ENCODE results near the gene PACRG.

PACRG gene

DNA sequence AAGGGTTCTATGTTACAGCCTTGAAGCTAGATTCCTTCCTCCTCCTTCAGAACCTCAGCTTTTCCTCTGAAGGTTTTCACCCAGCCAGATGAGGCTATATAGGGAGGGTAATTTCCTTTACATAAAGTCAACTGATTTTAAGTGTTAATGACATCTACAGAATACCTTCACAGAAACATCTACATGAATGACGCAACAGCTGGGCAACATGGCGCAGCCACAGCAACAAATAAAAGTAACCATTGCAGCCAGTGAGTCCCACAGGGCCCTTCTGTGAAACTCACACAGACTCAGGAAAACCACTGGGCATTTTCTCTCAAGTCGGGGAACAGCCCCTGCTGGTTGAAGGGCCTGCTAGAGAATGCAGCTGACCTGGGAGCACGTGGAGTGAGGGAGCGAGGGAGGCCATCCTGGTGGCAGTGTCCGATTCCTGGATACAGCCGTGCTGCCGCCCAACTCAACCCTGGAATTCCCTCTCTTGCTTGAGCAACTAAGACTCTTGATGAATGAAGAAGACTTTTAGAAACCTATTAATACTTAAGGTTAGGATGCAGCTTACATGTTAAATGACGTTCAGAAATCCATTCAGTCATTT, 176.4 kb downstream of the PACRG start:
- TF ChIP-seq TOX (CRISPR knock-in tag; IDR thresholded peaks at IDR 0.05; ENCODE audit: borderline replicate concordance) = no peak
- no peak for TF ChIP-seq ZNF8 (CRISPR knock-in tag; IDR thresholded peaks at IDR 0.05)
- no peak for TF ChIP-seq PPARA (CRISPR knock-in tag; IDR thresholded peaks at IDR 0.05; ENCODE audit: borderline replicate concordance)
- TF ChIP-seq GLIS3 (CRISPR knock-in tag; IDR thresholded peaks at IDR 0.05) = no peak
- no peak for TF ChIP-seq ARNTL (CRISPR knock-in tag; IDR thresholded peaks at IDR 0.05; ENCODE audit: borderline replicate concordance, low read depth)
- no peak for TF ChIP-seq ZFP30 (CRISPR knock-in tag; IDR thresholded peaks at IDR 0.05)
- TF ChIP-seq CSDC2 (CRISPR knock-in tag; IDR thresholded peaks at IDR 0.05) = no peak
- TF ChIP-seq, protein P1, sequence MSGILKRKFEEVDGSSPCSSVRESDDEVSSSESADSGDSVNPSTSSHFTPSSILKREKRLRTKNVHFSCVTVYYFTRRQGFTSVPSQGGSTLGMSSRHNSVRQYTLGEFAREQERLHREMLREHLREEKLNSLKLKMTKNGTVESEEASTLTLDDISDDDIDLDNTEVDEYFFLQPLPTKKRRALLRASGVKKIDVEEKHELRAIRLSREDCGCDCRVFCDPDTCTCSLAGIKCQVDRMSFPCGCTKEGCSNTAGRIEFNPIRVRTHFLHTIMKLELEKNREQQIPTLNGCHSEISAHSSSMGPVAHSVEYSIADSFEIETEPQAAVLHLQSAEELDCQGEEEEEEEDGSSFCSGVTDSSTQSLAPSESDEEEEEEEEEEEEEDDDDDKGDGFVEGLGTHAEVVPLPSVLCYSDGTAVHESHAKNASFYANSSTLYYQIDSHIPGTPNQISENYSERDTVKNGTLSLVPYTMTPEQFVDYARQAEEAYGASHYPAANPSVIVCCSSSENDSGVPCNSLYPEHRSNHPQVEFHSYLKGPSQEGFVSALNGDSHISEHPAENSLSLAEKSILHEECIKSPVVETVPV (CRISPR knock-in tag; IDR thresholded peaks at IDR 0.05) = no peak
- TF ChIP-seq, protein P2, sequence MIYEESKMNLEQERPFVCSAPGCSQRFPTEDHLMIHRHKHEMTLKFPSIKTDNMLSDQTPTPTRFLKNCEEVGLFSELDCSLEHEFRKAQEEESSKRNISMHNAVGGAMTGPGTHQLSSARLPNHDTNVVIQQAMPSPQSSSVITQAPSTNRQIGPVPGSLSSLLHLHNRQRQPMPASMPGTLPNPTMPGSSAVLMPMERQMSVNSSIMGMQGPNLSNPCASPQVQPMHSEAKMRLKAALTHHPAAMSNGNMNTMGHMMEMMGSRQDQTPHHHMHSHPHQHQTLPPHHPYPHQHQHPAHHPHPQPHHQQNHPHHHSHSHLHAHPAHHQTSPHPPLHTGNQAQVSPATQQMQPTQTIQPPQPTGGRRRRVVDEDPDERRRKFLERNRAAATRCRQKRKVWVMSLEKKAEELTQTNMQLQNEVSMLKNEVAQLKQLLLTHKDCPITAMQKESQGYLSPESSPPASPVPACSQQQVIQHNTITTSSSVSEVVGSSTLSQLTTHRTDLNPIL (CRISPR knock-in tag; IDR thresholded peaks at IDR 0.05; ENCODE audit: low read depth) = no peak
- no peak for TF ChIP-seq BACH2 (CRISPR knock-in tag; IDR thresholded peaks at IDR 0.05; ENCODE audit: borderline replicate concordance)
- TF ChIP-seq SNAI2 (CRISPR knock-in tag; IDR thresholded peaks at IDR 0.05) = no peak
- no peak for TF ChIP-seq OSR1 (CRISPR knock-in tag; IDR thresholded peaks at IDR 0.05)
- TF ChIP-seq, protein P3, sequence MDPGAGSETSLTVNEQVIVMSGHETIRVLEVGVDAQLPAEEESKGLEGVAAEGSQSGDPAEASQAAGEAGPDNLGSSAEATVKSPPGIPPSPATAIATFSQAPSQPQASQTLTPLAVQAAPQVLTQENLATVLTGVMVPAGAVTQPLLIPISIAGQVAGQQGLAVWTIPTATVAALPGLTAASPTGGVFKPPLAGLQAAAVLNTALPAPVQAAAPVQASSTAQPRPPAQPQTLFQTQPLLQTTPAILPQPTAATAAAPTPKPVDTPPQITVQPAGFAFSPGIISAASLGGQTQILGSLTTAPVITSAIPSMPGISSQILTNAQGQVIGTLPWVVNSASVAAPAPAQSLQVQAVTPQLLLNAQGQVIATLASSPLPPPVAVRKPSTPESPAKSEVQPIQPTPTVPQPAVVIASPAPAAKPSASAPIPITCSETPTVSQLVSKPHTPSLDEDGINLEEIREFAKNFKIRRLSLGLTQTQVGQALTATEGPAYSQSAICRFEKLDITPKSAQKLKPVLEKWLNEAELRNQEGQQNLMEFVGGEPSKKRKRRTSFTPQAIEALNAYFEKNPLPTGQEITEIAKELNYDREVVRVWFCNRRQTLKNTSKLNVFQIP (CRISPR knock-in tag; IDR thresholded peaks at IDR 0.05; ENCODE audit: borderline replicate concordance, low read depth) = no peak
- no peak for TF ChIP-seq ZNF565 (CRISPR knock-in tag; conservative IDR thresholded peaks at IDR 0.05; ENCODE audit: low read depth)
- TF ChIP-seq, protein P4, sequence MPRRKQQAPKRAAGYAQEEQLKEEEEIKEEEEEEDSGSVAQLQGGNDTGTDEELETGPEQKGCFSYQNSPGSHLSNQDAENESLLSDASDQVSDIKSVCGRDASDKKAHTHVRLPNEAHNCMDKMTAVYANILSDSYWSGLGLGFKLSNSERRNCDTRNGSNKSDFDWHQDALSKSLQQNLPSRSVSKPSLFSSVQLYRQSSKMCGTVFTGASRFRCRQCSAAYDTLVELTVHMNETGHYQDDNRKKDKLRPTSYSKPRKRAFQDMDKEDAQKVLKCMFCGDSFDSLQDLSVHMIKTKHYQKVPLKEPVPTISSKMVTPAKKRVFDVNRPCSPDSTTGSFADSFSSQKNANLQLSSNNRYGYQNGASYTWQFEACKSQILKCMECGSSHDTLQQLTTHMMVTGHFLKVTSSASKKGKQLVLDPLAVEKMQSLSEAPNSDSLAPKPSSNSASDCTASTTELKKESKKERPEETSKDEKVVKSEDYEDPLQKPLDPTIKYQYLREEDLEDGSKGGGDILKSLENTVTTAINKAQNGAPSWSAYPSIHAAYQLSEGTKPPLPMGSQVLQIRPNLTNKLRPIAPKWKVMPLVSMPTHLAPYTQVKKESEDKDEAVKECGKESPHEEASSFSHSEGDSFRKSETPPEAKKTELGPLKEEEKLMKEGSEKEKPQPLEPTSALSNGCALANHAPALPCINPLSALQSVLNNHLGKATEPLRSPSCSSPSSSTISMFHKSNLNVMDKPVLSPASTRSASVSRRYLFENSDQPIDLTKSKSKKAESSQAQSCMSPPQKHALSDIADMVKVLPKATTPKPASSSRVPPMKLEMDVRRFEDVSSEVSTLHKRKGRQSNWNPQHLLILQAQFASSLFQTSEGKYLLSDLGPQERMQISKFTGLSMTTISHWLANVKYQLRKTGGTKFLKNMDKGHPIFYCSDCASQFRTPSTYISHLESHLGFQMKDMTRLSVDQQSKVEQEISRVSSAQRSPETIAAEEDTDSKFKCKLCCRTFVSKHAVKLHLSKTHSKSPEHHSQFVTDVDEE (CRISPR knock-in tag; IDR thresholded peaks at IDR 0.05) = no peak
- TF ChIP-seq ESRRG (CRISPR knock-in tag; IDR thresholded peaks at IDR 0.05) = no peak
- ATAC-seq = no peak

DNA sequence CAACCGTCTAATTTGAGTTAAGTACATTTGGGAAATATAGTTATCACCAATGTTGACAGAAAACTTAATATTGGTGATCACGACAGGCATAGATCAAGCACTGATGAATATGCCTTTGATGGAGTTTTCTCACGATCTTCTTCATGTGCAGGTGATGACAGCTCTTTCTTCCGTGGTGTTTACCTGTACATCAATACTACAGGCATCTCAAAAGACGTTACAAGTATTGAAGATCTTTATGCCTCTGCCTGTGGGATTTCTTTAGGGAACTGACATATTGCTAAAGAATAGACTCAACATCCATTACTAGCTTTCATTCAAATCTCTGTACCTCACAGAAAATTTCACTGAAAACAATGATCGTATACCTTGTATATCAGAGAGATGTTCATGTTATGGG, 178.7 kb downstream of the PACRG start:
- ATAC-seq = no peak
- TF ChIP-seq RARB (CRISPR knock-in tag; IDR thresholded peaks at IDR 0.05) (no peak), GLIS3 (CRISPR knock-in tag; IDR thresholded peaks at IDR 0.05) (no peak), CSDC2 (CRISPR knock-in tag; IDR thresholded peaks at IDR 0.05) (no peak), ARNTL (CRISPR knock-in tag; IDR thresholded peaks at IDR 0.05; ENCODE audit: borderline replicate concordance, low read depth) (no peak), SNAI2 (CRISPR knock-in tag; IDR thresholded peaks at IDR 0.05) (no peak), BACH2 (CRISPR knock-in tag; IDR thresholded peaks at IDR 0.05; ENCODE audit: borderline replicate concordance) (no peak), TCF4 (CRISPR knock-in tag; IDR thresholded peaks at IDR 0.05; ENCODE audit: borderline replicate concordance) (no peak), PPARA (CRISPR knock-in tag; IDR thresholded peaks at IDR 0.05; ENCODE audit: borderline replicate concordance) (no peak), ZFP3 (CRISPR knock-in tag; IDR thresholded peaks at IDR 0.05) (no peak), ZNF565 (CRISPR knock-in tag; conservative IDR thresholded peaks at IDR 0.05; ENCODE audit: low read depth) (no peak), ISL1 (CRISPR knock-in tag; IDR thresholded peaks at IDR 0.05) (no peak), ZFP30 (CRISPR knock-in tag; IDR thresholded peaks at IDR 0.05) (no peak), TOX (CRISPR knock-in tag; IDR thresholded peaks at IDR 0.05; ENCODE audit: borderline replicate concordance) (no peak), ZC3H10 (CRISPR knock-in tag; IDR thresholded peaks at IDR 0.05) (no peak), ZNF70 (CRISPR knock-in tag; IDR thresholded peaks at IDR 0.05) (no peak), OSR1 (CRISPR knock-in tag; IDR thresholded peaks at IDR 0.05) (no peak), ZNF8 (CRISPR knock-in tag; IDR thresholded peaks at IDR 0.05) (no peak)
- TF ChIP-seq, protein P4 (CRISPR knock-in tag; IDR thresholded peaks at IDR 0.05) = no peak
- TF ChIP-seq, protein P2 (CRISPR knock-in tag; IDR thresholded peaks at IDR 0.05; ENCODE audit: low read depth) = no peak
